NB4 (cell line): ENCODE measurements around the gene OPTN.

ENCODE experiments used
- DNase-seq: peaks from one replicate; pipeline ENCODE4 v3.0.0; 2010; ENCODE audit warnings: low read depth
- H3K4me3 ChIP-seq: one replicate; pipeline ENCODE4 v1.5.1; 2011; ENCODE audit warnings: mild to moderate bottlenecking, low read depth, low read length, moderate library complexity
- MYC ChIP-seq: IDR thresholded peaks from 2 replicates; pipeline ENCODE4 v1.6.1; 2011; ENCODE audit warnings: low read depth, low read length
- POLR2A ChIP-seq: IDR thresholded peaks from 2 replicates; pipeline ENCODE4 v1.6.1; 2011; ENCODE audit warnings: mild to moderate bottlenecking; ENCODE audit not compliant: insufficient read length; ENCODE audit errors: extremely low read depth
- TF ChIP-seq, protein P1 (sequence below): IDR thresholded peaks from one replicate; pipeline ENCODE4 v1.5.1; 2012; ENCODE audit warnings: low read depth, low read length
- TF ChIP-seq, protein P2 (sequence below): IDR thresholded peaks from 2 replicates; pipeline ENCODE4 v1.6.1; 2011; ENCODE audit warnings: low read depth, low read length

OPTN gene

DNA sequence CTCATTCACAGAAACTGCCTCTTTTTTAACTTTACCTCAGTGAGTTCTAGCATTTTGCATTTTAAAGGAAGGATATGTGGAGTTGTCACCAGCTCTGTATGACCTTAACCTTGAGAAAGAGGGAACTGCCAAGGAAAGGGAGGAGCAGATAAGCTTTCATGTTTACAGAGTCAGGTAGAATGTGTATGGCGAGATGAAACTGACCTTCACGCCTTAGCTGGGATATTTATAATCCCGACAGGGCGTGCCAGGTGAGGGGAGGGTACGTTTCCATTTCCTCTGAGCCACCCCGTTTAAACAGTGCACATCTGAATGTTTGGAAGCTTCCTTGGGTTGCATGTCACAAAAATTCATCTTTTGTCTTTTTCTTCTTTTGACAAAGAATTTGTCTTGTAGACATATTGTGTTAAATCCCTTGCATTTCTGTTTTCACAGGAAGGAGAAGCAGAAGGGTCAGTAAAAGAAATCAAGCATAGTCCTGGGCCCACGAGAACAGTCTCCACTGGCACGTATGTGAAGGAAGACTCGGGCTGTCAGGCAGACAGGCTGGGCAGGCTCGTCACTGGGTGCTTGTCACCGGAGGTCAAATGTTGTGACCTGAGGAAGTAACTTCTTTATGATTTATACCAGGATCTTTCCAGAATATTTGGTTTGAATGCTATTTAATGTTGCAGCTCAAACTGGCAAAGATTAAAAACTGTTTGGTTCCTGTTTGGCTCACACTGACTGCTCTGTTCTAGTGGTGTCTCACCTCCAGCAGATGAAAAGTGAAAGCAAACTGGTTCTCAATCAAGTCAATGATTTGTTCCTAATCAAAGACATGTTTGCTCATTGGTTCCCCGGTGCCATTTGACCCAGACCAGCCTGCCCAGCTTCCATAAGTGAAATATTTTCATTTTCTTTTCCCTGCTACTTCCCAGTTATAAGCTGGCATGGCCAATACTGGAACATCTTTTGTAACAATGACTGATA, 16.2 kb downstream of the OPTN start:
- DNase-seq: no peak
- TF ChIP-seq, protein P1, sequence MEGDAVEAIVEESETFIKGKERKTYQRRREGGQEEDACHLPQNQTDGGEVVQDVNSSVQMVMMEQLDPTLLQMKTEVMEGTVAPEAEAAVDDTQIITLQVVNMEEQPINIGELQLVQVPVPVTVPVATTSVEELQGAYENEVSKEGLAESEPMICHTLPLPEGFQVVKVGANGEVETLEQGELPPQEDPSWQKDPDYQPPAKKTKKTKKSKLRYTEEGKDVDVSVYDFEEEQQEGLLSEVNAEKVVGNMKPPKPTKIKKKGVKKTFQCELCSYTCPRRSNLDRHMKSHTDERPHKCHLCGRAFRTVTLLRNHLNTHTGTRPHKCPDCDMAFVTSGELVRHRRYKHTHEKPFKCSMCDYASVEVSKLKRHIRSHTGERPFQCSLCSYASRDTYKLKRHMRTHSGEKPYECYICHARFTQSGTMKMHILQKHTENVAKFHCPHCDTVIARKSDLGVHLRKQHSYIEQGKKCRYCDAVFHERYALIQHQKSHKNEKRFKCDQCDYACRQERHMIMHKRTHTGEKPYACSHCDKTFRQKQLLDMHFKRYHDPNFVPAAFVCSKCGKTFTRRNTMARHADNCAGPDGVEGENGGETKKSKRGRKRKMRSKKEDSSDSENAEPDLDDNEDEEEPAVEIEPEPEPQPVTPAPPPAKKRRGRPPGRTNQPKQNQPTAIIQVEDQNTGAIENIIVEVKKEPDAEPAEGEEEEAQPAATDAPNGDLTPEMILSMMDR: no peak
- TF ChIP-seq POLR2A: no peak
- TF ChIP-seq, protein P2, sequence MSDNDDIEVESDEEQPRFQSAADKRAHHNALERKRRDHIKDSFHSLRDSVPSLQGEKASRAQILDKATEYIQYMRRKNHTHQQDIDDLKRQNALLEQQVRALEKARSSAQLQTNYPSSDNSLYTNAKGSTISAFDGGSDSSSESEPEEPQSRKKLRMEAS: no peak
- H3K4me3 ChIP-seq: no peak overlapping the region

DNA sequence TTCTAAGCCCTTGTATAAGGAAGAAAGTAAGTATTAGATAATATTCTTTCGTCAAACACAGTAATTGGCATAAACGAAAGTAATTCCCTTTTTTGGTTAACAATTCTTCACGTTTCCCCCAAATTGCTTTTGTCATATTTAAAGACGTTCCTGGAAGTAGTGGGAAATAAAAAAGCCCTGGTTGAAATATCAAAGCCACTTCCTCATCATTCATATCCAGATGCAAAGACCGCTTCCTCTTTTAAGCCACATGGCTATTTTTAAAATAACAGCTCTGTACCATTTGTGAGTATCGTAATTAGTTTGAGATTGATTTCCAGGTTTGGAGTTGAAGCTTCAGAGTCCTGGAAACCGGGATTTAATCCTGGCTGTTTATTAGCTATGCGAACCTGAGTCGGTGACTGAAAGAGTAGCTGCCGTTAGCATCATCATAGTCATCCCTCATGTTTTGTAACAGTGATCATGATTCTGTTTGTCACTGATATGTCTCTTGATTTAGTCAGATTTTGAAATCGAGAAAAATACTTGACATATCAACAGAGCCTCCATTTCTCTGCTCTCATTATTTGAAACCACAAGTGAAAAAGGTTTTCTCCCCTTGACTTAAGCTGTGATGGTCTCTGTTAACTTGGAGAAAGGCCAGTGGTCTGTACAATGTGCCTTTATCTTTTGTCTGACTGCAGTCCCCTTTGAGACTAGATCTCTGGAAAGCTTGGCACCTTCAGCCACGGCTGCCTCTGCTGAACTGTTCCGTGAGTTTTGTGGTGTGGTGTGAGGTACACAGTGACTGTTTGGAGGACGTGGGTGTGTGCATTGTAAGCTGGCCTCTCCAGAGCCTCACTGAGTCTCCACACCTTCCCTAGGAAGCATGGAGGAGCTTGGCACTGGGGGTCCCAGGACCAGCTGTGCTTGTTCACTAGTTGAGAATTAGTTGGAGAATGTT, 18.1 kb downstream of the OPTN start:
- TF ChIP-seq POLR2A (no peak), MYC (no peak)
- TF ChIP-seq, protein P1: no peak
- TF ChIP-seq, protein P2: no peak
- DNase-seq: peak; percentile 65
- H3K4me3 ChIP-seq: no peak overlapping the region

DNA sequence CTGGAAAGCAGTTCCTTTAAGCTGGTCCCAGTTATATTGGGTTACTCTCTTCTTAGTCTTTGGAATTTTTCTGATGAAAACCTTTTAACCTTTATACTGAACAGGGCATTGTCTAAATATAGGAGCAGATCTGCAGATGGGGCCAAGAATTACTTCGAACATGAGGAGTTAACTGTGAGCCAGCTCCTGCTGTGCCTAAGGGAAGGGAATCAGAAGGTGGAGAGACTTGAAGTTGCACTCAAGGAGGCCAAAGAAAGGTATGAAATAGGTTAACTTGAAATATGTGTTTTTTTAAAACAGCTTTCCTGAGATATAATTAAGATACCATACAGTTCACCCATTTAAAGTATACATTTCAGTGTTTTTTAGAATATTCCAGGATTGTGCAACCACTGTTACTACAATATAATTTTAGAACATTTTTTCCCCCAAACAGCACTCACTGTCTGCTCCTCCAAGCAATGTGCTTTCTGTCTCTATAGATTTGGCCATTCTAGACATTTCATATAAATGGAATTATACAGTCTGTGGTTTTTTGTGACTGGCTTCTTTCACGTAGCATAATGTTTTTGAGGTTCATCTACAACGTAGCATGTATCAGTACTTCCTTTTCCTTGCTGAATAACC, 18.9 kb downstream of the OPTN start:
- no peak for TF ChIP-seq MYC
- TF ChIP-seq, protein P2: no peak
- H3K4me3 ChIP-seq: no peak overlapping the region
- DNase-seq: no peak

DNA sequence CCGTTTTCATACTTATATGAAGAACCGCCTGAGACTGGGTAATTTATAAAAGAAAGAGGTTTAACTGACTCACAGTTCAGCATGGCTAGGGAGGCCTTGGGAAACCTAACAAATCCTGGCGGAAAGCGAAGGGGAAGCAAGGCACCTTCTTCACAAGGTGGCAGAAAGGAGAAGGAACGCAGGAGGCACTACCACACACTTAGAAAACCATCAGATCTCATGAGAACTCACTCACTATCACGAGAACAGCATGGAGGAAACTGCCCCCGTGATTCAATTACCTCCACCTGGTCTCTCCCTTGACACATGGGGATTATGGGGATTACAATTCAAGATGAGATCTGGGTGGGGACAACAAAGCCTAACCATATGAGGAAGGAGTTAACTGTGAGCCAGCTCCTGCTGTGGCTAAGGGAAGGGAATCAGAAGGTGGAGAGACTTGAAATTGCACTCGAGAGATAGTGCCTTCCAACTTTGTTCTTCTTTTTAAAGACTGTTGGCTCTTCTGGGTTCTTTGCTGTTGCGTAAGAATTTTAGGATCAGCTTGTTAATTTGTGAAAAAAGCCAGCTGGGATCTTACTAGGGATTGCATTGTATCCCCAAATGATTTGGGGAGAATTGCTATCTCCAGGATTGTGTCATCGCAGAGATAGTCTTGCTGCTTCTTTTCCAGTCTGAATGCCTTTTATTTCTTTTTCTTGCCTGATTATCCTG, 21.0 kb downstream of the OPTN start:
- TF ChIP-seq, protein P1: no peak
- no peak for TF ChIP-seq POLR2A
- TF ChIP-seq, protein P2: no peak
- no peak for TF ChIP-seq MYC
- DNase-seq: peak; percentile 40
- no peak overlapping the region for H3K4me3 ChIP-seq

DNA sequence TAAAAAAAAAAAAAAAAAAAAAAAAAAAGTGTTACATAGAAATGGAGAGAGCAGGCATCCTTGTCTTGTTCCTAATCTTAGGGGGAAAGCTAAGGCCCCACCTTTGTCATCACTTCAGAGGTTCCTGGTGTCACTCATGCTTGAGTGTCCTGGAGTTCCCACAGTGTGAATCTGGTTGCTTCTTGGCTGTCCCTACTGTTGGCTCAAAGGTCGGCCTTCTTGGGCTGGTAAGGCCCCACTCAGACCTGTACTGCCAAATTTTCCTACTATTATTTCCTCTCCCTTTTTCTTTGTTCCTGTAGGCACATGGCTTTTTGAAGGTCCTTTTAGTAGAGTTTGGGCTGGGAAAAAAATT, 21.5 kb downstream of the OPTN start:
- no peak overlapping the region for H3K4me3 ChIP-seq
- DNase-seq: no peak
- TF ChIP-seq MYC: no peak
- TF ChIP-seq, protein P2: no peak

DNA sequence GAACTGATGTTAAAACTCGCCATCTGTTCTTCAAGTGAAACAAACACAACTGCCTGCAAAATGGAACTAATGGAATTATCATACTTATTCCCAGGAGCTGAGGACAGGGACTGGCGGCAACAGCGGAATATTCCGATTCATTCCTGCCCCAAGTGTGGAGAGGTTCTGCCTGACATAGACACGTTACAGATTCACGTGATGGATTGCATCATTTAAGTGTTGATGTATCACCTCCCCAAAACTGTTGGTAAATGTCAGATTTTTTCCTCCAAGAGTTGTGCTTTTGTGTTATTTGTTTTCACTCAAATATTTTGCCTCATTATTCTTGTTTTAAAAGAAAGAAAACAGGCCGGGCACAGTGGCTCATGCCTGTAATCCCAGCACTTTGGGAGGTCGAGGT, 36.7 kb downstream of the OPTN start:
- H3K4me3 ChIP-seq: no peak overlapping the region
- TF ChIP-seq POLR2A: no peak
- TF ChIP-seq MYC: no peak
- TF ChIP-seq, protein P2: no peak
- TF ChIP-seq, protein P1: no peak
- DNase-seq: no peak
